Mammary epithelial cell (primary cell): ENCODE measurements around the gene SEMA4A.

Experiments
- CTCF ChIP-seq, 2 donors: IDR thresholded peaks in 1 of 2; conservative IDR thresholded peaks in 1 of 2; 2 replicates each; pipeline ENCODE4 v1.5.1; 2011 to 2012; ENCODE audit warnings: inconsistent platforms in 2 of 2, low read length in 2 of 2, mild to moderate bottlenecking in 2 of 2, control low read depth in 1 of 2, low read depth in 1 of 2; ENCODE audit not compliant: insufficient read depth in 1 of 2; ENCODE audit errors: extremely low read depth in 1 of 2
- EZH2 ChIP-seq: IDR thresholded peaks from 2 replicates; pipeline ENCODE4 v1.6.1; 2012; ENCODE audit warnings: low read length, inconsistent platforms, borderline replicate concordance

- TF ChIP-seq CTCF (conservative IDR thresholded peaks at IDR 0.05 in 1 of 2, IDR thresholded peaks at IDR 0.05 in 1 of 2; ENCODE audit: extremely low read depth in 1 of 2, insufficient read depth in 1 of 2, low read depth in 1 of 2, low read length in 2 of 2) = peak; percentile 51 to 61
- TF ChIP-seq EZH2 = no peak
Measured at GRCh38 chr1:156126043-156126629, 27.2 kb upstream of the SEMA4A start.
